Measurements from ENCODE around the gene SLC25A28.

Gene SLC25A28, protein sequence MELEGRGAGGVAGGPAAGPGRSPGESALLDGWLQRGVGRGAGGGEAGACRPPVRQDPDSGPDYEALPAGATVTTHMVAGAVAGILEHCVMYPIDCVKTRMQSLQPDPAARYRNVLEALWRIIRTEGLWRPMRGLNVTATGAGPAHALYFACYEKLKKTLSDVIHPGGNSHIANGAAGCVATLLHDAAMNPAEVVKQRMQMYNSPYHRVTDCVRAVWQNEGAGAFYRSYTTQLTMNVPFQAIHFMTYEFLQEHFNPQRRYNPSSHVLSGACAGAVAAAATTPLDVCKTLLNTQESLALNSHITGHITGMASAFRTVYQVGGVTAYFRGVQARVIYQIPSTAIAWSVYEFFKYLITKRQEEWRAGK

DNA sequence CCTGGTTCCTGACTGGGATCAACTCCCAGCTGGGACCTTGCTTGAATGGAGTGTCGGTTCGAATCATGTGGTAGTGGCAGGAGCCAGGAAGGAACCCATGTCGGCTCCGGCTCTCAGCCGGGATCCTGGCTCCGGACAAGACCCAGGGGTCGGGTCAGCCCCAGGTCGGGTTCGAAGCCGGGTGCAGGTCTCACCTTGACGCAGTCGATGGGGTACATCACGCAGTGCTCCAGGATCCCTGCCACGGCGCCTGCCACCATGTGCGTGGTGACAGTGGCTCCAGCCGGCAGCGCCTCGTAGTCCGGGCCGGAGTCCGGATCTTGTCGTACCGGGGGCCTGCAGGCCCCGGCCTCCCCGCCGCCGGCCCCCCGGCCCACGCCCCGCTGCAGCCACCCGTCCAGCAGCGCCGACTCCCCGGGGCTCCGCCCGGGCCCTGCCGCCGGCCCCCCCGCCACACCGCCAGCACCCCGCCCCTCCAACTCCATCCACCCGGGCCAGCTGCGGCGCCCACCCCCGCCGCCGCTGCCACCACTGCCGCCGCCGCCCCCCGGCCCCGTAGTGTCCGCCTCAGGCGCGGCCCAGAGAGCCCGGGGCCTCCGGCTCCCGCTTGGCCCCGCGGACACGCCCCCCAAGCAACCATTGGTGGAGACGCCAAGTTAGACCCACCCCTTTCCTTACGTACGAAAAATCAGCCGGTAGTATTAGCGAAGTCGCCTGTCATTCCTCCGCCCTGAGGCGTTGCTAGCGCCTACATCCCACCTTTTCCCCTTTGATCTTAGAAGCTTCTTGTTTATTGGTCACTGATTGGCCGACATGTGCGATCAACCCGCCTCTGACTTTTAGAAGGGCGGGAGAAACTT is at the start of gene SLC25A28:
Gene SLC25A28 (minus strand): TSS at position 589 of the 860 bp plus-strand sequence. CDS start 104 bp downstream, at position 485.
- DNase-seq, result peak; percentile 38

DNA sequence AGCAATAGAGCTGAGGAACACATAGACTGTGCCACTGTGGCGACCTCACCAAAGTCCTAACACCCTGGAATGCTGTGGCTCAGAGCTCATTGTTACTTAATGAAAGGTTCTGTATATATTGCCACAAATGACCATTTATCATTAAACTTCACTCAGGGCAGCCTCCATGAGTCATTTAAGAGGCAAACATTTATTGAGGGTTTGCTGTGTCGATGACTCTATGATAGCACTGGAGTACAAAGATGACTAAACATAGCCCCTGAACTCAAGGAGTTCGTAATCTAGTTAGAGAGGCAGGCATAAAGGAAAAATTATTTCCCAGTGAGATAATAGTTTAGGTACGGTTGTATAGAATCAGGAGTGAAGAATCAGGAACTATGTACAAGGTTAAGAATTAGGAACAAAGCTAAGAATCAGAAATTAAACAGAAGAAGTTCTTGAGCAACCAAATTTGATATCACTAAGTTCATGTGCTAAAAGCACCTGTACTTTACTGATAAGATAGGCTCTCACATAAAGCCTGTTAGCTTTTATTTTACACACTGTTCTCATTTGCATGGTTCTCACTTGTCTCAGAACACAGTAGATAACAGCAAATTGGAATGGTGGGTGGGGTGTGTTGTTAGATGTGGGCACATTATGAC is 47.0 kb upstream of the SLC25A28 start:
- DNase-seq, result no peak

DNA sequence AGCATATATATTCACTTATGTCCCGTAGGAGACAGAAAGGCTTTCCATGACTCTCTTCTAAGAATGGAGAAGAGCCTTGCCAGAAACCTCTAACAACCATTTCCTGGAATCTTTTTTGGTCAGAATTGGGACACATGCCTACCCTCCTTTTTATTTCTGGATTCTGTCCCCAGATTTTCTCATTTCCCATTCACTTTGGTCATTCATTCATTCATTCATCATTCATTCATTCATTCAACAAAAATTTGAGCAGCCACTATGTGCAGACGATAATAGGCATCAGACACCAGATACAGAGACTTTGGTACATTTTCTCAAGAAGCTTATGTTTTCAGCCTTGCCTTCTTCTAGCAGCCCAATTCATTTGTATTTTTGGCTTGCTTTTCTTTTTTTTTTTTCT is 45.1 kb upstream of the SLC25A28 start:
- DNase-seq, result no peak

DNA sequence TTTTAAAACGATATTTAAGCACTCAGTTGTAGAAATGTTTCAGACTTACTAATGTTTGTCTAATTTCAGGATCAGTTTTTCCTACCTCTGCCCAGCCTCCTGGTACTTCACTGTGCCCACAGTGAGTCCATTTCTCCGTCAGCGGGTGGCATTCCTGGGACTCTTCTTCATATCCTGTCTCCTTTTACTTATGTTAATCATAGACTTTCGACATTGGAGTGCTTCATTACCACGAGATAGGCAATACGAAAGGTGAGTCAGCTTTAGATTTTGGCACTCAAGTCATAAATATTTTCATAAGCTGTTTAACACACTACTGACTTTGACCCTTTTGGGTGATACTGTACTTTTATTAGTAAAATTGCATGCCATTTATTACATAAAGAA is 41.1 kb upstream of the SLC25A28 start:
- DNase-seq, result no peak

DNA sequence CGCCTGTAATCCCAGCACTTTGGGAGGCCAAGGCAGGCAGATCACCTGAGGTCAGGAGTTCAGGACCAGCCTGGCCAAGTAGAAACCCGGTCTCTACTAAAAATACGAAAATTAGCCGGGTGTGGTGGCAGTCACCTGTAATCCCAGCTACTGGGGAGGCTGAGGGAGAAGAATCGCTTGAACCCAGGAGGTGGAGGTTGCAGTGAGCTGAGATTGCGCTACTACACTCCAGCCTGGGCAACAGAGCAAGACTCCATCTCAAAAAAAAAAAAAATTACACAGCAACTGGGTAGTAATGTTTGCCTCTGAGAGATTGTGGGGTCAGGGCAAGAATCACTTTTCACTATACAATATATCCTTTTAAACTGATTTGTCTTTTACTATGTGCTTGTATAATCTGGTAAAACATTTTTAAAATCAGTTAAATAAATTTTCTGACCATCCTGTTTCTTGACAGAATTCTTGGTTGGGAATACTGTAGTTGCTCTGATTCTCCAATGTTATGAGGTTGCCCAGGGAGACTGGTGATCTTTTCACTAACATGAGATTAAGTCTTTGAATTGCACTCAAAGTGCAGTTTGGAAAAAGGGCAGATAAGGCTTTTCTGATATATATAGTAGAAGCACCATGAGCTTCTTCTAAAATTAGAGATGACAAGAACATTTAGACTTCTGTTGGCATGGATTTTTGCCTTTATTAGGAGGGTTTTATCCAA is 40.6 kb upstream of the SLC25A28 start:
- DNase-seq, result no peak

DNA sequence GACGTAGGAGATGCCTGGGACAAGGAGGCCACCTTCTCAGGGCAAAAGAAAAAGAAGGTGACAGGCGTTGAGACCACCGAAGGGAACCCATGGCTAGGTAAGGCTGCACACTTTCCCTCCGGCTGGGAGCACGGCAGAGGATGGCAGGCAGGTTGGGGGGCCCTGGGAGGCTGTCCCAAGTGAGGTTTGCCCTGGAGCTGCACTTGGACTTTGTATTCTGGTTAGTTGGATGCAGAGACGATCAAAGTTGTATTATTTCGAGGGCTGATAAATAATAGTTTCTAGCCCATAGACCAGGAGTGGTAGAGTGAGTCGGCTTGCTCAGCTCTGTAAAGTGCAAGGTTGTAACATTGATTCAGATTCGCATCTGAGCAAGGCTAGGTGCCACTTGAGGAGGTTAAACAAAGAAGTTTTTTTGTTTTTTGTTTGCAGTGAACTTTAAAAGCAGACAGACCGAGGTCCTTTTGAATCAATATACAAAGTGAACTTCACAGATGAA is 39.7 kb upstream of the SLC25A28 start:
- DNase-seq, result no peak

DNA sequence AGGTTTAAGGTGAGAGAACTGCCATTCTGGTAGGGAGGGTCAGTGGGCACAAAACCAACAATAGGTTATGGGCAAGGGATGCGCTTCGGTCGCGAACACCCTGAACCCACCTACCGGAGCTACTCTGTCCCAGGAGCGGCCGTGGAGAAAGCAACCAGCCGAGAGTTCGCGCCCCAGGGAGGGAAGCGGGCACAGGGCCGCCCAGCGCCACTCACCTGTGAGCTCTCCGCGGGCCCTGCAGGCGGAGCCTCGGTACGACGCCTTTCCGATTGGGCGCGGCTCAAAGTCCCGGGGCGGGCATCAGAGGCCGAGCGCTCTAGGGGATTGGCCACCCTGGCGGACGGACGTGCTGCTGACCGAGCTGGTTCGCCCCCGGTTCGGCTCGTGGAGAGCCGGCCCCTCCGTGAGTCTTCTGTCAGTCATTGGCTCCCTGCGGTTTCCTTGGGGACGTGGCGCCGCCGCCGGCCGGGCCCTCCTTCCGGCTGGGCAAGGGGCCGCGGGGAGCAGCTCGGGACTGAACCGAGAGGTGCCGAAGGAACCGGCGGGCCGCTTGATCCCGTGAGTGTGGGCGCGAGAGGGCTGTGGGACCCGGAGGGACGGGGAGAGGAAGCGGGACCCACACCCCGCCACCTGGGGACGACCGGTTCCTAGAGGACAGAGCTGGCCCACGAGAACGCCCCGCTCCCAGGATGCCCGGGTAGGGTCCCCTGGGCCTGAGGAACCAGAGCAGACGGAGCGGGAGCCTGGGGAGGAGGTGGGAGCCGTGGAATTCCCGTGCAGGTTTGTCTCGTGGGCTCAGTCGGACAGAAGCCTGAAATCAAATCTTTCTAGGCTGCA is 39.0 kb upstream of the SLC25A28 start, which contains the start of gene ENTPD7:
Gene ENTPD7 (plus strand): TSS at position 479 of the 837 bp plus-strand sequence. CDS start 448 bp downstream, outside the sequence.
- peak; percentile 97 for DNase-seq

DNA sequence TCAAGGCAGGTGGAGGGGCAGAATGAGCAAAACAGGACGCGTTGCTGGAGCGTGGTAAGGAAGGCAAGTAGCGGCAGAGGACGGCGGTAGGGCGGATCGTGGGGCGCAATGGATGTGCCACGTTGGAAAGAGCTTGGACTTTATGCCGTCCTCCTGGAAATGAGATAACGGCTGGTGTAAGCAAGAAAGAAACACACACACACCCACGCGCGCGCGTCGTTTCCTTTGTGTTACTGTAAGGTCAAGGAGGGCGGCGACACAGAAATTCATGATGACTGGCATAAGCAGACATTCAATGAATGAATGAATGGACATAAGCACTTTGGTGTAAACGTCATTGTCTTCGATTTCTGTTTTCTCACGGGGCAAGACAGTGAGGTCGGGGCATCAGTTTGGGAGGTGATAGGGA is 38.4 kb upstream of the SLC25A28 start:
- DNase-seq, result peak; percentile 47

DNA sequence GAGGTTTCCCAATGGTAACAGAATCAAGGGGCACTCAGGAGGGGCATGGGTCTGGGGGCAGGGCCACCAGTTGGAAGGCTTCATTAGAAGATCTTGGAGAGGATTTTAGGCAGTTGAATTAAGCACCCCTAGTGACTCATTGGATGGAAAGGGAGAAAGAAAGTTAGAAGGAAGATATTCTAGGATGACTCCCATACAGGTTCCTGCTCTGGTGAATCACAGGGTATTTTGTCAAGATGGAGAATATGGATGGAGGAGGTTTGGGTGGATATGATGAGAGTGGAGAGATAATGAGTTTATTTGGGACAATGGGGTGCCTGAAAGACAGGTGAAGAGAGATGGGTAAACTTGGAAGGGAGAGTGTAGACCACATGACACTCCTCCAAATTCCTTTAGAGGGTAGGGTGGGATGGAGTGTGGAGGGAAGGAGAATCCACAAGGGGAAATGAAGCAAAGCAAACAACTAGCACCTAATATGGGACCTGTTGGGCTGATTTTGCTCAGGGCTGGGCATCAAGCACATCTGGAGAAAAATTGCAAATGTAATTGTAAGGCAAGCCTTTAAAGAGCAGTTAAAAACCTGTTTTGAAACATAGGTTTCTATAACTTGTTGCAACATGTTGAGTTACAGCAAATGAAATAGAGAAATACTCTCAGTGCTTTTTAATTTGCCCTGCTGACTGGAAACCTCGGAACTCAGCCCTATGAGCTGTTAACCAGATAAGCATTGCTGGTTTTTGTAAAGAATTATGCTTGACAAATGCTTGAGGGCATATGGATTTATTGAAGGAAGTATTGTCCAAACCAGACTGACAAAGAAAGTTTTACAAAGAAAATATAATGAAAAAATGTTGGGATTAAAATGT is 36.2 kb upstream of the SLC25A28 start:
- DNase-seq, result no peak

DNA sequence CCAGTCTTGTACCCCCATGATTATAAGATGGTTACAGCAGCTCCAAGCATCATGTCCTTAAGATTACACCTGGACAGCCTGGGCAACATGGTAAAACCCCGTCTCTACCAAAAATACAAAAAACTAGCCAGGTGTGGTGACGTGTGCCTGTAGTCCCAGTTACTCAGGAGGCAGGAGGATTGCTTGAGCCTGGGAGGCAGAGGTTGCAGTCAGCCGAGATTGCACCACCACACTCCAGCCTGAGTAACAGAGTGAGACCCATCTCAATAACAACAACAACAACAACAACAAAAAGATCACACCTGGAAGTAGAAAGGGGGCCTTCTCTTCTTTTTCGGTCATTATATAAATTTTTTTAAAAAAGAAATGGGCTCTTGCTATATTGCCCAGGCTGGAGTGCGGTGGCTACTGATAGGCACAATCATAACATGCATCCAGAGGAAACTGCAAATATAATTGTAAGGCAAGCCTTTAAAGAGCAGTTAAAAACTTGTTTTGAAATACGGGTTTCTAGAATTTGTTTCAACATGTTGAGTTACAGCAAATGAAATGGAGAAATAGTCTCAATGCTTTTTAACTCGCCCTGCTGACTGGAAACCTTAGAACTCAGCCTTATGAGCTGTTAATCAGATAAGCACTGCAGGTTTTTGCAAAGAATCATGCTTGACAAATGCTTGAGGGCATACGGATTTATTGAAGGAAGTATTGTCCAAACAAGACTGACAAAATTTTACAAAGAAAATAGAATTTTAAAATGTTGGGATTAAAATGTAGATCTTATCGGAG is 34.3 kb upstream of the SLC25A28 start:
- no peak for DNase-seq

DNA sequence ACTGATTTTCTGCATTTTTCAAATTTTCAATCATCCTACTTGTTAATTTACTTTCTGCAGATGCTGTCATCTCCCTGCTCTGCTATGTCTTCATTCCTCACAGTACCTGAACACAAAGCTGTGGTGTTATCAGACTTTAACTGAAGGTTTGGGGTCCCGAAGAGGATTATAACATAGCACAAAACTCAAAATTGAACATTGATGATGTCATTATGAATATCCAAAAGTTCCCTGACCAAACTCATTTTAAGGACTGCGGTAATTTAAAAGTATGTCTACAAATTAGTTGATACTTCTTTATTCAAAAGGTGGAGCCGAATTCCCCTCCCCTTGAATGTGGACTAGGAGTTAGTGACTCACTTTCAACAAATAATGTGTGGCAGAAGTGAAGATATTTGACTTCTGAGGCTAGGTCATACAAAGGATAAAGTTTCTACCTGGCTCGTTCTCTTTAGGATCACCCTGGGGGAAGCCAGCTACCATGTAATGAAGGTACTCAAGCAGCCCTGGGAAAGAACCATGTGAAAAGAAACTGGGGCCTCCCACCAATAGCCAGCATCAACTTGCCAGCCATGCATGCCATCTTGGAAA is 32.7 kb upstream of the SLC25A28 start:
- DNase-seq, result no peak

DNA sequence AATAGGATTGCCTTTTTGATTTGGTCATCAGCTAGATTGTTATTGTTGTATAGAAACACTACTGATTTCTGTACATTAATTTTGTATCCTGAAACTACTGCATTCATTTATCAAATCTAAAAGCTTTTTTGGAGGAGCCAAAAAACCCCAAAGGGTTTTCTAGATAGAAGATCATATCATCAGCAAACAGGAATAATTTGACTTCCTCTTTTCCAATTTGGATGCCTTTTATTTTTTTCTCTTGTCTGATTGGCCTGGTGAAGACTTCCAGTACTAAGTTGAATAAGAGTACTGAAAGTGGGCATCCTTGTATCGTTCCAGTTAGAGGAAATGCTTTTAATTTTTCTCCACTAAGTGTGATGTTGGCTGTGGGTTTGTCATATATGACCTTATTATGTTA is 28.5 kb upstream of the SLC25A28 start:
- no peak for DNase-seq

DNA sequence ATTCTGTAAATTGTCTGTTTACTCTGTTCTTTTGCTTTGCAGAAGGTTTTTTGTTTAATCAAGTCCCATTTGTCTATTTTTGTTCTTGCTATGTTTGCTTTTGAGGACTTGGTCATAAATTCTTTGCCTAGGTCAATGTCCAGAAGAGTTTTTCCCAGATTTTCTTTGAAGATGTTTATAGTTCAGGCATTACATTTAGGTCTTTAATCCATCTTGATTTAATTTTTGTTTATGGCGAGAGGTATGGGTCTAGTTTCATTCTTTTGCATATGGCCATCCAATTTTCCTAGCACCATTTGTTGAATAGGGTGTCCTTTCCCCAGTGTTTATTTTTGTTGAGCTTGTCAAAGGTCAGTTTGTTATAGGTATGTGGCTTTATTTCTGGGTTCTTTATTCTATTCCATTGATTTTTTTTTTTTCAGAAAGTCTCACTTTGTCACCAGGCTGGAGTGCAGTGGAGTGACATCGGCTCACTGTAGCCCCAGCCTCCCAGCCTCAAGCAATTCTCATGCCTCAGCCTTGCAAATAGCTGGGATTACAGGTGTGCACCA is 27.4 kb upstream of the SLC25A28 start:
- DNase-seq, result no peak

DNA sequence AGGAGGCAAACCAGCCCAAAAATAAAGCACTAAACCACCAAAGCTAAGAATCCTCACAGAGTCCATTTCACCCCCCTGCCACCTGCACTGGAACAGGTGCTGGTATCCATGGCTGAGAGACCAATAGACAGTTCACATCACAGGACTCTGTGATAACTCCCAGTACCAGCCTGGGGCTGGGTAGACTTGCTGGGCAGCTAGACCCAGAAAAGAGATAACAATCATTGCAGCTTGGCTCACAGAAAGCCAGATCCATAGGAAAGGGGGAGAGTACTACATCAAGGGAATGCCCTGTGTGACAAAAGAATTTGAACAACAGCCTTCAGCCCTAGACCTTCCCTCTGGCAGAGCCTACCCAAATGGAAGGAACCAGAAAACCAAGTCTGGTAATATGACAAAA is 13.6 kb upstream of the SLC25A28 start:
- no peak for DNase-seq

DNA sequence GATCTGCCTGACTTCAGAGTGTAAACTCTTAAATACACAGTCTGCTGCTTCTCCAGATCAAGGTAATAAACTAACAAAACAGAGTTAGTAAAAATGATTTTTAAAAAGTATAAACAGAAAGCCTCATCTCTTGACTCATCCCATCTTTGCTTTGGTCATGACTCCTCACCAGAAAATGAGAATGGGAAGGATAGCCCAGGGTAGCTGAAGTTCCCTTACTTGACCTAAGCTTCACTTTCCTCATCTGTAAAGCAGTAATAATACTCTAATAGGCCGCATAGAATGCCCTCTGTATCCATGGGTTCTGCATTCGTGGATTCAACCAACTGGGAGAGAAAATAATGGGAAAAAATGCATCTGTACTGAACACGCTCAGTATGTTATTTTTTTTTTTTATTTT is 11.3 kb upstream of the SLC25A28 start:
- DNase-seq, result no peak

DNA sequence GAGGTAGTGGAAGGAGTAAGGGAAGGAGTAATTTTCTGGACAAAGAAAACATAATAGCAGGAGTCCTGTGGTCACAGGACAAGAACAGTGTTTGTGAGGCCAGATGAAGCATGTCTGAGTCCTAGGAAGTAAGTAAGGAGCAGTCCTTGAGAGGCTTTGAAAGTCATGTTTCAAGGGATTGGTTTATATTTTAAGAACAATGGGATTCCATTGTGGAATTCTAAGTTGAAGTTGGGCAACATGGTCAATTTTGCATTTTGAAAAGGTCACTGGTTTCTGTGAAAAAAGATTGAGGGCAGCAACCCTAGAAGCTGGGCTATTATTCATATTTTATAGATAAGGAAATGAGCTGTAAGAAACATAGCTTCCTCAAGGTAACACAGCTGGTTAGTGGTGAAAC is 10.8 kb upstream of the SLC25A28 start:
- DNase-seq, result no peak

DNA sequence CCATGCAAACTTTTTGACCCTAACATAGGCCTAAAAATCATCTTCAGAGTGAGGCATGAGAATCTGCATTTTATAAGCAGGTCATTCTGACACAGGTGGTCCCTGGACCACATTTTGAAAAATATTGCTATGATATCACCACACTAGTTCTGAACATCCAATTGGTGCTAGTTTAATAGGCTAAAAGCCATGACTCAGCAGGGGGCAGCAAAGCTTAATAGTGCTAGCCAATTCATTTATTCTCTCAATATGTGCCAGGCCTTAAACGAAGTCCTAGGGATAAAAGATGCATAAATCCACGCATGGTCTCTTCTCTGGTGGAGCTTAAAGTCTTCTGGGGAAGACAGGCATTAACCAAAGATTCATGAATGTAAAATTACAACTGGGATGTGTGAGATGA is 10.2 kb upstream of the SLC25A28 start:
- no peak for DNase-seq

DNA sequence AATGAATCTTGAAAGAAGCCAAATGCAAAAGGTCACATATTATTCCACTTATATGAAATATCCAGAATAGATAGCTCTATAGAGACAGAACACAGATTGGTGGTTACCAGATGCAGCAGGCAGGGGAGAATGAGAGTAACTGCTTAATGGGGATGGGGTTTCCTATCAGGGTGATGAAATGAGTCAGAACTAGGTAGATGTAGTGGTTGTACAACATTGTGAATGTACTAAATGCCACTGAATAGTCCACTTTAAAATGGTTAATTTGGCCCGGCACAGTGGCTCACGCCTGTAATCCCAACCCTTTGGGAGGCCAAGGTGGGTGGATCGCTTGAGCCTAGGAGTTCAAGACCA is 9.4 kb upstream of the SLC25A28 start:
- no peak for DNase-seq
